Measurements from ENCODE around the gene SYNRG.

DNA sequence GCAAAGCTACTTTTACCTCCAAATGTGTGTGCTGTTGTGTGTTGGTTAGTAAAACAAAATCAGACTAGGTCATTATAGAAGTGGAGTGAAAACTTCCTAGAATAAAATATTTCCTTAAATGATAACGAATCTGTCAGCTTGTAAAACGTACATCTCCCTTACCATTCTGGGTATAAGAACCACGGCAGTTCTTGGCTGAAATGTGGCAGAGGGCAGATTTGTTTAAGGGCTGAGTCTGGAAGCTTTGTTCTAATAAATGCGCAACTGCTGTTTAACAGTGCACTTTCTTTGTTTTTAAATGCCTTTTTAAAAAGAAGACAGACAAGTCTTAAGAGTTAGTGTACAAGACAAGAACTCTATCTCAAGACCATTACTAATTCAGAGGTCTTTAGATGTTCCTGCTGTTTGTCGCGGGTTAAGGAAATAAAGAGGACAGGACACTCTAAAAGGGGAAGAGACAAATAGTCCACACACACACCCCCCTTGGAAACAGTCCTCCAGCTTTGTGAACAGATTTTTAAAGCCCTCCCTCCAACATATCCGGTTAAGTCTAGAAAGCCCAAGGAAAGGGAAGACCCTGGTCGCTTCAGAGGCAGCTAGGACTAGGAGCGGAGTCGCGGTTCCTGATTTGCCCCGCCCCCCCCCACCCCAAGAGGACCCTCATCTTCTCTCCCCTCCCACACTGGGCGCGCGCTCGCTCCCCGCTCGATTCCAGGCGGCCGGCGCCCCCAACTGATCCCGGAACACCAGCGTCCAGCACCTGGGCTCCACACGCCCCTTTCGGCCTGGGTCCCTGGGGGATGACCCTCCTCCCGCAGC is 658 bp downstream of the SYNRG start:
- no peak for TF ChIP-seq POLR2A (IDR thresholded peaks at IDR 0.05)
- no peak for TF ChIP-seq POLR2AphosphoS5 (IDR thresholded peaks at IDR 0.05)
- TF ChIP-seq, protein P1, sequence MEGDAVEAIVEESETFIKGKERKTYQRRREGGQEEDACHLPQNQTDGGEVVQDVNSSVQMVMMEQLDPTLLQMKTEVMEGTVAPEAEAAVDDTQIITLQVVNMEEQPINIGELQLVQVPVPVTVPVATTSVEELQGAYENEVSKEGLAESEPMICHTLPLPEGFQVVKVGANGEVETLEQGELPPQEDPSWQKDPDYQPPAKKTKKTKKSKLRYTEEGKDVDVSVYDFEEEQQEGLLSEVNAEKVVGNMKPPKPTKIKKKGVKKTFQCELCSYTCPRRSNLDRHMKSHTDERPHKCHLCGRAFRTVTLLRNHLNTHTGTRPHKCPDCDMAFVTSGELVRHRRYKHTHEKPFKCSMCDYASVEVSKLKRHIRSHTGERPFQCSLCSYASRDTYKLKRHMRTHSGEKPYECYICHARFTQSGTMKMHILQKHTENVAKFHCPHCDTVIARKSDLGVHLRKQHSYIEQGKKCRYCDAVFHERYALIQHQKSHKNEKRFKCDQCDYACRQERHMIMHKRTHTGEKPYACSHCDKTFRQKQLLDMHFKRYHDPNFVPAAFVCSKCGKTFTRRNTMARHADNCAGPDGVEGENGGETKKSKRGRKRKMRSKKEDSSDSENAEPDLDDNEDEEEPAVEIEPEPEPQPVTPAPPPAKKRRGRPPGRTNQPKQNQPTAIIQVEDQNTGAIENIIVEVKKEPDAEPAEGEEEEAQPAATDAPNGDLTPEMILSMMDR (IDR thresholded peaks at IDR 0.05), result no peak

Measured in stomach (tissue), 4 donors.